GM18867 (cell line): ENCODE measurements around the gene RBMS1.

ENCODE experiments used
- ATAC-seq: cut with Tn5 transposase; IDR thresholded peaks from one replicate; pipeline ENCODE4 v1.9.1; 2021; ENCODE audit warnings: mild to moderate bottlenecking, moderate library complexity; ENCODE audit not compliant: unreplicated experiment

RBMS1 gene

DNA sequence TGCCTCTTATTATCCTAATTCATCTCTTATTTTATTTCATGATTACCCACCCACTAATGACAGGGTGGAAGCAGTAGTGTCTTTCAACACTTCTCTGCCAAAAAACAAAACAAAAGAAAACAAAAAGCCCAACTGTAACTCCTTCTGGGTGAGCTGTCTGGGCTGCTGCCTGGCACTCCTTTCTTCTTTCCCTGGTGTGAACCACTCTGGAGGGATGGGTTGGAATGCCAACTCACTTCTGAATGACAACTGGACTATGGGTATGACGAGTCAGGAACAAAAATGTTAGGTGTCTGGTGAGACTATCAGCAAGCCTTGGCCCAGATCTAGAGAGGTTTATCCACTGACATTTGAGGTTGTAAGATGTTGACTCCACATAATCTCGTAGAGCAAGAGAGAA, 205.3 kb downstream of the RBMS1 start:
- ATAC-seq, result no peak

- ATAC-seq, result no peak
Observed at GRCh38 chr2:160287476-160287875, 206.1 kb downstream of the RBMS1 start.

- ATAC-seq, result no peak
Observed at GRCh38 chr2:160286551-160286950, 207.1 kb downstream of the RBMS1 start.

DNA sequence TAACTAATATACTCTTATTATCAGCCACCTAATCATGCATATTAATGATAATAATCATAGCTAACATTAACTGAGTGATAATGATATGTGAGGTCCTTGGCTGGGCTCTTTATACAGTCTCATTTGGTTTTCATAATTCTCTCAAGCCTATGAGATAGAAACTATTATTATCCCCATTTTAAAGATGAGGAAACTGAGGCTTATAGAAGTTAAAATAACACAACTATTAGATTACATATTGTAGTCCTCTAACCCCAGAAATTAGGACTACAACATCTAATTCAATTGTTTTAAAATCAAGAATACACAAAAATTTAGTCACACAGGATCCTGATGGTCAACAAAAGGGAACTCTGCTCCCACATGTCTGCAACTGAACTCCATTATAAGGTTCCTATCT, 209.9 kb downstream of the RBMS1 start:
- ATAC-seq, result no peak

- no peak for ATAC-seq
Observed at GRCh38 chr2:160282063-160282580, 211.5 kb downstream of the RBMS1 start.

- no peak for ATAC-seq
Observed at GRCh38 chr2:160281213-160281612, 212.4 kb downstream of the RBMS1 start.

DNA sequence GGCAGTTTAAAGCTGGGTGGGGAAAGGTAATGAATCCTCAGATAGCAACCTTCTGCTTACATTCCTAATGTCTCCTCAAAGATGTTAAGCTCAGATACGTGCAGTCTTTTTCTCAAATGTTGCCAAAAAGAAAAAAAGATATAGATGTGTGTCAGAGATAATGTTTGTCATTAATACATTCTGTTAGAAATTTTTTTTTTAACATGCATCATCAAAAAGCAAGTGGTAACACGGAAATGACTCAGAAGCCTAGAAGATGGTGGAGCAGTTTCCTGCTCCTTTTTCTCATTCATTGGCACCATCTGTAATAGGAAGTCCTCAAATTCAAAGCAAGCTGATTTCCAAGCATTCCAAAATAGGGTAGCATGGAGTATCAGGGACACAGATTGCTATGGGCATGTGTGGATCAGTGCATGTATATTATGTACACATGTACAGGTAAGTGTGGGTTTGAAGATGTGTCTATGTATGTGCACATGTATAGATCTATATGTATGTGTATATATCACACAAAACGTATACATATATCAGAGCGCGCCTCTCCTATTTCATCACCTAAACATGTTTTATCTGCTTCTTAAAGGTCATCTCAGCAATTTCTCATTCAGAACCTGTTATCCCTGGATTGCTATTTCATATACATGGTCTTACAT, 213.7 kb downstream of the RBMS1 start:
- ATAC-seq, result no peak

GRCh38 chr2:160278879-160279177, 214.8 kb downstream of the RBMS1 start:
- no peak for ATAC-seq

DNA sequence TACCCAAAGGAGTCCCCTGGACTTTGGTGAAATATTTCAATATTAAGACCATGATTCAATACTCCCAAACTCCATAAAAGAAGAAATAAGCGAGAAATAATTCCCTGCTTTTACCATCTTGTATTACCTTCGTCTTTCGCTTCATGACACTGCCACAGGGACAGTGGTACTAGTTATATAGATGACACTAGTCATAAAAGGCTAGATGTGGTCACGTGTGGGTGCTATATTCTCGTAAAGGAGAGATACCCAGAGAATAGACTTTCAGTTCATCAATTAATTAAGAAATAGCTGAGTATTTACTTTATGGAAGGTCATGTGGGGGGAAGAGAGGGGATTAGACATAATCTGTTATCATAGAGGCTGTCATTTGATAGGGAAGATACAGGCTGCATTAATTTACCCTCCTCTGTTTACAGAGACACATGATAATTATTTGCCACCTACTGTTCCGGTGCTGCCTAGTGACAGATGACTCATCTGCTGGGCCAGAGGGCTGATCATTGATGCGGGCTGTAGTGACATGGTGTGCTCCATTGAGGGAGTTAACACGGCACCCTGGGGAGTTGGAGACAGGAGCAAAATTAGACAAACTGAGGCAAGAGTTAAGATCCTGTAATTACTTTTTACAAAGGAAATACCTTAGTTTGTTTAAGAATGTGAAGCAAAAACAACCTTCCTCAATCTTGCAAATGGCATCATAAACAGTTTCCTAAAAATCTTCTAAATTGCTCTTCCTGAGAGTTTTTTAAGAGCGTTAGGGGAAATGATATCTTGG, 215.3 kb downstream of the RBMS1 start:
- ATAC-seq, result peak; percentile 97

DNA sequence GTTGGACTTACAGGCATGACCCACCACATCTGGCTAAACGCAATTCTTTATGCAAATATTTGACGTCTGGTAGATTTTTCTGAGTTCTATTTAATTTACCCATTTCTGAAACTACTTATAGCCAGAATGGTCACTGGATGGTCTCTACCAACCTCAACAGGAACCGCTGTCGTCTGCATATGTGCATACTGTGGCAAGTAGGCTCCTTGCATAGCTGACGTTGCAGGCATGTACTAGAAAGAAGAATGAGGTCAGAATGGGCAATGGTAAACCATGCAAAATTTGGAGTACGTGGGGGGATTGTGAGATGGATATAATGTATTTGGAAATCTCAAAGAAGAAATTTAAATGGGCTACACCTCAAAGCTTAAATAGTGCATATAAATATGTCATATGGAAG, 216.5 kb downstream of the RBMS1 start:
- ATAC-seq, result no peak

GRCh38 chr2:160275656-160276055, 218.0 kb downstream of the RBMS1 start:
- ATAC-seq, result no peak

DNA sequence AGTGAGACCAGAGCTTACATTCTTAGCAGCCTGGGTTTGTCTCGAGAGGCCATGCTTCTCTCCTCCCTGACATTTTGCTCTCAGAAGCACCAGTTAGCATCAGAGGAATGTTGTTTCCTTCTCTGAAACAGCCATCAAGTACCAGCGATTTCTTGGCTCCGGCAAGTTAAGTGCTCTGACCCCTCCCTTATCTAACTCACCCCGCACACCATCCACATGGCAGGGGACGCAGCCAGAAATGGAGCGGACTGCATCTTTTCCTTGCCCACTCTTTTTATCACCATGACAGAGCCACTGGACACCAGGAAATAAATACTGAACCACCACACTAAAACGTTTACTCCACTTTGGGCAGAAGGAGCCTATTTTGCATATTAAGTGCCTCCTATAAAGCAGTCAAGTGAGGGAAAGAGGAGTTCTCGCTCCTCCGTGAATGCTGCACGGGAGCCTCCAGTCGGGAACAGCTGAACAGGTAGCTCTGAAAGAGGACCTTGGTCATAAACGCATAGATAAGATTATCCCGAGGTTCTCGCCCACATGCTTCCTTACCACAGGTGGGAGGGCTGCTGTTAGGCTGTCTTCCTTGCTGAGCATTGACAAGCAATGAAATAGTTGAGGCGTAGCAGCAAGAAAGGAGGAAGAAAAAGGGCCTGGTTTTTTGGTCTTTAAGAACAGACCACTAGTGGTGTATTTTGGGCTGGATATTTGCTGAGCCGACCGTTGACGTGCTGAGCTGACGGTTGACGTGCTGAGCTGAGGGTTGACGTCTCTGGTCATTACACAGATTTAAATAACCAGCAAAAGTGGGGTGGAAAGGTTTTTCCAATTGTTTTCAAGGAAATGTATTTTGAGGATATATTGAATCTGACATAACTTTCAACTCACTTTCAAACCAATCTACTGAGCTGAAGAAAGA, 222.2 kb downstream of the RBMS1 start:
- no peak for ATAC-seq

DNA sequence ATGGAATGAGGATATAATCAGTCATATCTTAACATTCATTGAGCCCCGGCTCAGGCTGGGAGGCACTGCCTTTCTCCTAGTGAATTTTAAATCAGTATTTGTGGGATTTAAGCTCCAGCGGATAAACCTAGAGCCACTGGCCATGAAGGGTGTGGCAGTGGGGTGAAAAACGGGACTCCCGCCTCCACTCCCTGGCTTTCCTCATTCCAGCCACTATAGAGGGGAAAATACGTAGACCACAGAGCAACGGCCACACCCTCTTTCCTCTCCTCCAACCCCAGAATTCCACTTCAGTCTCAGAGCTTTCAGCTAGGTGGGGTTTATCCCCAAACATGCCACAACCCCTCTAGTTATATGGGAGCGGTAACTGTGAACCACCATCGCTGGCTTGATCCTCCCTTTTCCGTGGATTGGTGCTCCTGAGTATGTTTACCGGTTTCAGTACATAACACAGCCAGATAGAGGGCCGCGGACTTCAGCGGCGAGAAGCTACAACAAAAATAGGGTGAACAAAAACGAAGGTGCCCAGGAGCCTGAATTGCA, 223.0 kb downstream of the RBMS1 start:
- ATAC-seq, result no peak

DNA sequence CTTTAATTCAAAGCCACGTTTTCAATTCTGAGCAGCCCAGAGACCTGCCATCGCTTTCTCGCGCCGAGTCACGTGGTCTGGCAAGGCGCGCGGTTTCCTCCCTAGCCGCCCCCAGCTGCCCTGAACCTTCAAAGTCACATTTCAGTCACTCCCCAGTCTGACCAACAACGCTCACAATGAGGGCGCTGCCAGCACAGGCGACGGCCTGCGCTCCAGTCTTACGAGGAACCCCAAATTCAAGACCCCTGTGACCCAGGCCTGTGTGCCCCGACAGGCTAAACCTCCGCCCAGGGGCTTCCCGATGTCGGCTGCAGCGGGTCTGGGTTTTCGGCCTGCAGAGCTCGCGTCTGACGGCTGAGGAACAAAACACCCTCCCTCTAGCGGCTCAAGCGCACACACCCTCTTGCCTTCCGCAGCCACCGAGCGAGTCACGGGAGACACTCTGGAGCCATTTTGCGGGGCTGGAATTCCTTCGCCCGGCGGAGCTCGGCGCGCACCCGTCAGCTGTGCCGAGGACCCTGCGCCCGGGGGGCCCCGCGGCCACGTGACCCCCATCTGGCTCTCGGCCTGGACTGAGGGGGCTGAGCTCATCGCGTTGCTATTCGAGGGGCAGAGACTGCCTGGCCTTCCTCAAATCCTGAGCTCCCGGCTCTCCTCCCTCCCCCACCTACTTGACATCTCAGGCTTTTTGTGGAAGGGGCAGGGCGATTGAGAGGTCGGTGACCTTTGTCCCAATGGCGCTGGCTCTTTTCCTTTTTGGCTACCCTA, 223.6 kb downstream of the RBMS1 start:
- peak; percentile 85 for ATAC-seq

DNA sequence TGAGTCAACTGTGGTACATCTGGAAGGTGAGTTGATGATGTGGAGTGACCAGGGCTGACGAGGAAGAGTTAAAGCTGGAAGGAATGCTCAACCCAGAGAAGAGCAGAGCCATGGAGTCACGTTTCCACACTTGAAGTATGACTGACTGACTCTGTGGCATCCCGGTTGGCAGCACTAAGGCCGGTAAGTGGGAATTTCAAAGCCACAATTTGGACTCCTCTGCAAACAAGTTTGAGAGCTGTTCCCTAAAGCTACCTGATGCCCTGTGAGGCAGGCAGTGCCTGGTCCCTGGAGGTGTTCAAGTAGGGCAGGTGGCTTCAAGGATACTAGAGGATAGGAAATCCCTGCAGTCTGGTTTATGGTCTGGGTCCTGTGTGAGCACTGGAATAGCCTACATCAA, 224.2 kb downstream of the RBMS1 start:
- no peak for ATAC-seq

DNA sequence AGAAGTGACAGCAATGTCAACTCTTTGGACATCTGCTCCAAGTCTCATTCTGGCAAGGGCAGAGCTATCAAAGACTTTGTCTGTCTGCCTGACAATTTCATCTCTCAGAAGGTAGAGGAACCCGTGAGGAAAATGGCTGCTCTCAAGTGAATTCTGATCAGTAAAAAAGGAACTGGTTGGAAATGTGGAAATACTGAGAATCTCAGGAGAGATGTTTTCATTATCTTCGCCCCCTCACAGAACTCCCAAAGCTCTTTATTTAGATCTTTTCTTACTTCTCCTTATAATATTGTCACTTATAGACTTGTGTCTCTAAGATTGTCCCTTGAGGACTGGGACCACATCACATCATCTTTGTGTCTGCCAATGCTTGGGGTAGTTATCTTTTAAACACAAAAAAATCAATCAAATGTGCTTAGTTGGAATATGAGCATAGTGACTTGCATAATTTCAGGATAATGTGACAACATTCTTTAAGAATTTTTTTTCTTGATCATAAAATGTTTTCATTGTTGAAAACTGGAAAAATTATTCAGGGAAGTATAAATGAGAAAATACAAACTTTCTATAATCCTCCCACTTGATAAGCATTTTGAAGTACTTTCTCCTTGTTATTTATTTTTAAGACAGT, 225.3 kb downstream of the RBMS1 start:
- ATAC-seq, result no peak

GRCh38 chr2:160267692-160268091, 225.9 kb downstream of the RBMS1 start:
- no peak for ATAC-seq

- ATAC-seq, result no peak
Observed at GRCh38 chr2:160267022-160267421, 226.6 kb downstream of the RBMS1 start.

DNA sequence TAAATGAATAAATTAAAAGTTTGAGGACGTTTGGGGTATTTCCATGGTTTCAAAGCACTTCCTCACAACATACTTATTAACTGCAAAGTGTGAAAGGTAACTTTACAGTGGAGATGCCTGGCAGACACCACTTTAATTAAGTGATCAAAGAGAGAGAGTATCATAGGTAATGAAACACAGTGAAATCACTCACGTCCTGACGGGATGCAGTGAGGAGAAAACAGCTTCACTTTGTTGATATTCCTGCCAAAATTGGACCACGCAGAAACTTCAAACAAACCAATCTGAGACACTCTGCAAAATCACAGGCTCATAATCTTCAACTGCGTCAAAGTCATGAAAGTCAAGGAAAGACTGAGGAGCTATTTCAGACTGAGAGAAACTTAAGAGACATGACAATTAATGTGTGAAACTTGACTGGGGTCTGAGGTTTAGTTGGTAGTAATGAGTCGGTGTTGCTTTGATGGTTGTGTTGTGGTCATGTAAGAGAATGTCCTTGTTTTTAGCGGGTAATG, 227.5 kb downstream of the RBMS1 start:
- peak; percentile 32 for ATAC-seq

- ATAC-seq, result no peak
Observed at GRCh38 chr2:160264308-160264707, 229.3 kb downstream of the RBMS1 start.
